GM19468 (cell line): ENCODE data around the gene SRL.
"Not testable (repeated sequence)": the region's sequence is repeated elsewhere in the genome, so short reads cannot be mapped to it uniquely, and the experiment has no call there.

Experiments
- ATAC-seq: cut with Tn5 transposase; IDR thresholded peaks from one replicate; pipeline ENCODE4 v1.9.1; 2021; ENCODE audit warnings: mild to moderate bottlenecking, moderate library complexity, moderate number of reproducible peaks; ENCODE audit not compliant: unreplicated experiment; ENCODE audit errors: extremely low read depth

Gene SRL

DNA sequence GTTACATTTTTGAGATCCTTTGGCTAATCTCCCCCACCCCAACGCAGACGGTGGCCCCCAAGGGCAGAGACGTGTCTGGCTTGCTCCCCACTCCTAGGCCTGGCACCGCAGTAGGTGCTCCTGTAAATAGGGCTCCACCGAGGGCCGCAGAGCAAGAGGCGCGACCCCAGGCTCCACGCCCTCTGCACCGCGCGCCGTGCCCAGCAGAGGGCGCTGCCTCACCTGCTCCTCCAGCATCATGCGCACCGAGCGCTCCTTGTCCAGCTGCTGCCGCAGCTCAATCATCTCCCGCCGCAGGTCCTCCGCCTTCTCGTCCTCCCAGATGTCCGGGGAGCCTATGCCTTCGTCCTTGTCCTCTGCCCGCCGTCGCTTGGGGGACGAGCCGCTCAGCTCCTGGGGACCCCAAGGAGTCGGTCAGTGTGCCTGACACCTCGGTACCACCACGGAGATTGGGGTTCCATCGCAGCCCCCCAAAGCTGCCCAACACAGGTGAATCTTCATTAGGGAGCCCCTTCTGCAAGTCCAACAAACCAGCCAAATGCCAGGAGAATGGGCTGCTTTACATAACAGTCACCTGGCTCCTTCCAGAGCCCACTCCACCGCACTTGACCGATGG lies 19.8 kb upstream of the SRL start:
- no peak for ATAC-seq

DNA sequence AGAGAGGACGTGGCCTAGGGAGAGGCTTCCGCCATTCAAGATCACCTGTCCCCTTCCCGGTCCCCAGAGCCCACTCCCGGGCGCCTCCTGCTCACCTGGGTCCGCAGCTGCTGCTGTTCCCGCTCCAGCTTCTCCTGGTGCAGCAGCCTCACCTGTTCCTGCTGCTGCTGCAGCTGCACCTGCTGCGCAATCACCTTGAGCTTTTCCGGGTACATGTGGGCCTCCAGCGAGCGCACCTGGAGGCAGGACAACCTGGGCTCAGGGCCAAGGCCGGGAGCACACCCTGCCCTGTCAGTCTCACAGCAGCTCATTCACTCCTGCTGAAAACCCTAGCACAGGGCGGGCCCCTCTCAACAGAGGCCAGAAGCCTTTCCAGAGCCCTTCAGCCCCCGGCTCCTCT lies 18.5 kb upstream of the SRL start:
- ATAC-seq: no peak

DNA sequence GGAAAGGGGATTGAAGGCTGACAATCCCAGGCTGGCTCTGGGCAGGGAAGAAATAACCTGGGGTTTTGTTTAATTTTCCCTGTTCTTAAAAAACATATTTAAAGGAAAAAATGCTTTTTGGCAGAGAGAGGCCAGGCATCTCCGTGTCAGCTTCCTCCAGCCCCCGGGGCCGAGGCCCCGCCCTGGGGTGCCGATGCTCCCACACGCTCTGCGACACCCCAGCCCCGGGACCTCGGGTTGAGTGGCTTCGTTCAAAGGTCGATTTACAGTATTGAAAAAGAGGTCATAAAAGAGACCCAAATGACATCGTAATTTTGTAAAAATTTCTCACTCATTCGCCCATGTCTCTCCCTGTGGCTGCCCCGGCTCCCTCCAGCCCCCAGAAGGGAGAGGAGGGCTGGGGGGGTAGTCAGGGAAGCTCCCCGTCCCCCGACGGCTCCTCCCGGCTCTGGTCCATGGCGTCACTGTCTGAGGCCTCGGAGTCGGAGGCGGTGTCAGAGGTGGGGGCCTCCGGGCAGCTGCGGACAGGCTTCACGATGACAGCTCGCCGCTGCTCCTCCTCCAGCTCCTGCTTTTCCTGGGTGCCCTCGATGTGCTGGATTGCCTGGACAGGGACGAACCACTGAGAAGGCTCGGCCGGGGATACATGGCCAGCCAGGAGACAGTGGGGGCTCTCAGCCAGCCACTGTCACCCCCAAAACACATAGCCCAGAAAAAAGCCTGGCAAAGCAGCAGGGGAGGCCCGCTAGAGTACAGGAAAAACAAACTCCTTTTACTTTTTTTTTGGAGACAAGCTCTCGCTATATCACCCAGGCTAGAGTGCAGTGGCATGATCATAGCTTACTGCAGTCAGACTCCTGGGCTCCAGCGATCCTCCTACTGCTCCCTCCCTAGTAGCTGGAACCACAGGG lies 16.0 kb upstream of the SRL start:
- no peak for ATAC-seq

DNA sequence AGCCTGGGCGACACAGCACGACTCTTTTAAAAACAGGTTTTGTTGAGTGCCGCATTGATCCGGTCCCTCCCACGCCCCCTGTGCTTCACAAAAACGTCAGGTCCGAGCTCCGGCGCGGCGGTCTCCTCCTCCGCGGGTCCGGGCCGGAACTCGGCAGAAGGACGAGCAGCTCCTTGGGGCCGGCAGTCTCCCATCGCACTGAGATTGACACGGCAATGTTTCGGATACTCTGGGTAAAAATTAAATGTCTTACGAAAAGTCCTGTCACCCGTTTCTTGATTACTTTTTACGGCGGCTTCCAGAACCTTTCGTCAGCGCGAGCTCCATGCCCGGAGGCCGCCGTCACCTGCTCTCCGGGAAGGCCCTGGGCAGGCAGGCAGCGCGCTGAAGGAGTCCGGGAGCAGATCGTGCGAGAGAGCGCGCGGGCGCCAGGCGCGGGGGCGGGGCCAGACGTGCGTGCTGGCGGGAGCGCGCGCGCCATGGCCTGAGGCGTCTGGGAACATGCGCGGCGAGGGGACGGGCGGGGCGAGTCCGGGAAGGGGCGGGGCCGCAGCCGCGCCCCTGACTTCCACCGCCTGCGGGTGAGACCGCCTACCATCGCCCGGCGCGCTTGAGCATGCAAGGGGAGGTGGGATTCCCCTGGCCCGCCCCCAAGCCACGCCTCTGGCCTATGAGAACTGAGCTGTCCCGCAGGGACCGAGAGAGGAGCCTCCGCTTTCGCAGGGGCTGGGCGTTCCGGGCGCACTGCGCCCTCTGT lies 11.7 kb upstream of the SRL start:
- peak; percentile 87 for ATAC-seq

DNA sequence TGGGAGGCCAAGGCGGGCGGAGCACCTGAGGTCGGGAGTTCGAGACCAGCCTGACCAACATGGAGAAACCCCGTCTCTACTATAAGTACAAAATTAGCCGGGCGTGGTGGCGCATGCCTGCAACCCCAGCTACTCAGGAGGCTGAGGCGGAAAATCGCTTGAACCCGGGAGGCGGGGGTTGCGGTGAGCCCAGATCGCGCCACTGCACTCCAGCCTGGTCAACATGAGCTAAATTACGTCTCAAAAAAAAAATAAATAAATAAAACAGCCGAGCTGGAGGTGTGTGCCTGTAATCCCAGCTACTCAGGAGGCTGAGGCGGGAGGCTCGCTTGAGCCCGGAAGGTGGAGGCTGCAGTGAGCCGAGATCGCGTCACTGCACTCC lies 11.1 kb upstream of the SRL start:
- not testable (repeated sequence) for ATAC-seq

DNA sequence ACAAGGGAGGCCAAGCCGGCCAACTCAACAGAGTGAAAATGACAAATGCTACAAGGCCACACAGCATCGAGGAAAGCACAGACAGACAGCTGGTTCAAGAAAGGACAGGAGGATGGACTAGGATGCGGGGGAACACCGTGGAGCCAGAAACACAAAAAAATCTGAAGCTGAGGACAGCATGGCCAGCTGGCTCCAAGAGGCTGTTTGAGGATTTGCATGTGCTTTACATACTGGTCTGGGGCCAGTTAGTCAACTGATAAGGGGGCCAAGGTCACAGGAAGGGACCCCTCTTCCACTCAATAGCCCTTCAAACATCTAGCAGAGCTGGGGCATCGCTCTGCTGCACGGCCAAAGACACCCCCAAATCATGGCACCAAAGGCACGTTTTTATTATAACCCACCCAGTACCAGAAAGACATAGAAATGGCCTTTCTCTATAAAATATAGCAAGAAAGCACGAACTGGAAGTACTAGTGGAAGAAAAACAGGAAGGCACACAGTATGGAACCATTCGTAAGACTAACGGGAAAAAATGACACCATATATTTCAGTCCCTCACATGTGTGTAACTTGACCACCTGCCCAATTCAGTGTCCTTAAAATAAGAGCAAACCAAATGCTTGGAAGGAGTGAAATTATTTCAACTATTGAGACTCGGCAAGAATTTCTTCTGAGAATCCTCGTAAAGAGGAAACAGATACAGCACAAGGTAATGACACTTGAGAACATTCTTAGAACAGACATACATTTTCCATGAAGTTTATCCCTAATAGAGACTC lies 7.8 kb upstream of the SRL start:
- no peak for ATAC-seq

DNA sequence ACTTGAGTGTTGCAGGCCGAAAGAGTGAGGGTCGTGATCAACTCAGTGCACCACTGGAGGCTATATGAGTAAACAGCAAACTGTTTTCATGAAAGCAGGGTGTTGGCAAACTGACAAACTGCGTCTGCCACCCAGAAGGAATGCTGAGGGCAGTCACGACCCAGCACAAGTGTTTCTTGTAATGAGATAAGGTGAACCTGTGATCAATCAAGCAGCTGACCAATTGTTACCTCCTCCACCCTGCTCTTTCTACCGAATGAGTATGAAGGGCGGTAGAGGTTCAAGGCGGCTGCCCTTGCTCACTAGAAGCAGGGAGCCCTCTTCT lies 5.5 kb upstream of the SRL start:
- ATAC-seq: no peak

DNA sequence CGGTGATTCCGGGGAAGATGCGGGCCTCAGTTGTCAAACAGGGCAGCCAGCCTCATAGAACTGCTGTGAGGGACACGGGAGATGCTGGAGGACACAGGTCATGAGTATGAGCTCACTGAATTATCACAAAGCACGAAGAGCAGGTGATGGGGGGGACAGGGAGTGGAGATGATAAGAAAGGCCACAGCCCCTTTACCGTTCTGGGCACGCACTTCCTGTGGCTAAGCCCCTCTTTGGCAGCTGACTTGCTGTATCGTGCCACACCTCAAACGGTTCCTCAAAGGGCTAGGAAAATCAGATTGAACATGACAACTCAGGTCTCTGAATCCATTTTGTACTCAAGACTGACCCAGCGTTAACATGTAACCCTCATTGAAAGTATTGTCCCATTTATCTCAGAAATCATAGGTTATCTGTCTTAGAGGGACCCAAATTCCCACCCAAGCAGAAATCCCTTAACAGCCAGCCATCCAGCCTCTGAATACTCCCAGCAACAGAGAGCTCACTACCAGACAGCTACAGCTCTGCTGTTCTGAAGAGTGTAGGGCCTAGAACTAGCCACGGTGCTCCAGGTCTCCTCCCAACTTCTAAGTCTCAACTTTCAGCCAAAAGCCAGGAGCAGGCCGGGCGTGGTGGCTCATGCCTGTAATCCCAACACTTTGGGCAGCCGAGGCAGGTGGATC lies 5.0 kb upstream of the SRL start:
- ATAC-seq: no peak

DNA sequence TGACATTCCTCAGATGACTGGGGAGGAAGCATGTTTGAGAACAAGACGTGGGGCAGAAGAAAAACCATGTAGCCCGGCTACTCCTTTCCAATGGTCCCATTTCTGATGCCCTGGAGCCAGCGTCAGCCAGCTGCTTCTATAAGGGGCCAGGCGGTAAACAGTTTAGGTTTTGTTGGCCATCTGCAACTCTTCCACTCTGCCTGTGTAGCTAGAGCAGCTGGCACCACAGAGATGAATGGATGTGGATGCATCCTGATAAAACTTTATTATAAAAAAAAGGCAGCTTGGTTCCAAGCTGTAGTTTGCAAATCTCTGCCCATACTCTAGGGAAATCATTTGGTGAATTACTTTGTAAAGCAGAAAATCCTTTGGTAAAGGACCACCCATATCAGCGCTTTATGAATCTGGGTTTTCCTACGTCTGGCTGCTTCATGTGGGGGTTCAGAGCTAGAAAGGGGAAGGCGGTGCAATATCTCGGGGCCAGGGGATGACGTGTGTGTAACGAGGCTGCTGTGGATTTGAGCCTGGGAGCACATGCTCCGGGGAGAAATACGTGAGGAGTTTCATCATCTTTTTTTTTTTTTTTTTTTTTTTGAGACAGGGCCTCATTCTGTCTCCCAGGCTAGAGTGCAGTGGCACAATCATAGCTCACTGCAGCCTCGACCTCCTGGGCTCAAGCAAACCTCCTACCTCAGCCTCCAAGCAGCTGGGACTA lies 3.4 kb upstream of the SRL start:
- no peak for ATAC-seq

DNA sequence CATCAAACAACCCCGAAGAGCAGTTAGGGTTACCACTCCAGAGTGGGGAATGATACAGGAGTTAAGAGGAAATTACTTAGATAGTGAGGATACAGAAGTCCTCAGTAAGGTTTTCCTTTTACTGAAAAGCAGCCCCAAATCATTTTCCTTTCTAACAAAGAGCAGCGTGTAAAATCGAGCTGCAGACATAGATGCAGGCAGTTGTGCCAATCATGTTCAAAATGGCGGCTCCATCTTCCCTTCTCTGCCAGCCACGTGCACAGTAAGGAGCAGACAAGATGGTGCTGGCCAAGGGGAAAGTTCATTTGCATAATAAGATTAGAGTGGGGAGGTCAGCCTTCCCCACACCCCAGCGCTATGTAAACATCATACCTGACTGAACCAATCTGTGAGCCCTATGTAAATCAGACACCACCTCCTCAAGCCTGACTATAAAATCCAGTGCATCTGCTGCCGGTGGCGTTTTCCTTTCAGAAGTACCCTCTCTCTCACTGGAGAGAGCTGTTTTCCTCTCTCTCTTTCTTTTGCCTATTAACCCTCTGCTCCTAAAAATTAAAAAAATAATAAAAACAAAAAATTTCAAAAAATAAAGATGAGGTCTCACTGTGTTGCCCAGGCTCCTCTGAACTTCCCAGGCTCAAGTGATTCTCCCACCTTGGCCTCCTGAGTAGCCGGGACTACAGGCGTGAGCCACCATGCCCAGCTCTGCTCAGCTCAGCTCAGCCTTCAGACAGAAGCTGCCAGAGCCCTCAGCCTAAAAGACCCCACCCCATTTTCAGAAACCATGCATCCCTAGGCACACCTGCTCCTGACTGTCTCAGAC lies 2.6 kb upstream of the SRL start:
- ATAC-seq: no peak

DNA sequence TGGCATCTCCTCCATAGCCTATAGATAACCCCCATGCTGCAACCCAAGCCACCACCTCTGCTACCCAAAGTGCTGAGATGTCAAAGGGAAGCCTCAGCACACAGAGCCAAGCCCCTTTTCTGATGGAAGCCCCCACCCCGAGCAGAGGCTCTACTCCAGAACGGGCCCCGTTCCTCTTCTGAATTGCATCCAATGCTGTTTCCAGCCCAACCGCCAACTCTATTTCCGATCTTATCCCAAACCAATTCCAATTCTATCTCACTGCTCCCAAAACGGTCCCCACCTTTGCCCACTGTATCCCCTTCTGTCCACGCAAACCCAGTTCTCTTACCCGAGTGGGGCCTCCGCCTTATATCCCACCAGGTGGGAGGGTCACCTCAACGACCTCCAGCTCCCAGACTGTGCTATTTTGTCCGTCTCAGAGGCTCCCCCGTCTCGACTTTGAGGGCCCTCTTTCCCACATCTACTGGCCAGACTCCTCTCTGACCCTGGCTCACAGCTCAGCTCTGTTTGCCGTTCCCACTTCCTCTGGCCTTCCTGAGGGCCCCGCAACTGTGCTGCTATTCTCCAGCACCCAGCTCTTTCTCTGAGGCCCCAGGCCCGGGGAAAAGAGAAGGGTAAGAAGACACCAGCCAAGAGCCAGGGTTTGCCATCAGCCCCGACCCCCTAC lies 487 bp downstream of the SRL start:
- no peak for ATAC-seq

DNA sequence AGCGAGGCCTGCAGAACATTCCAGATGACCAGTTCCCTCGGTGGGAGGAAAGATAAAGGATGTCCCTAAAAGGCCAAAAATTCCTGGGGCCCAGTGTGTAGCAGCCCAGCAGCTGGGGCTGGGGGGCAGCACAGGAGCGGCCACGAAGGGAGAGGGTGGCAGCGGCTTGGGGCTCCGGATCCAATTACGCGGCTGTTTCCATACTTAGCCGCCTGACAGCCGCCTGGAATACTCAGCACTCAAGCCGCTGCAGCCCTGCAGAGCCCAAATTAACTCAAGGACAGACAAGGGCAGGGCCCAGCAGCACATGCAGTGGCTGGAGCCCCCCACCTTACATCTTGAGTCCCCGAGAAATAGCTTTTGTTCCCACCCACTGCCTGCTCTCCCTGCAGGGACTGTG lies 1.3 kb downstream of the SRL start:
- ATAC-seq: no peak

DNA sequence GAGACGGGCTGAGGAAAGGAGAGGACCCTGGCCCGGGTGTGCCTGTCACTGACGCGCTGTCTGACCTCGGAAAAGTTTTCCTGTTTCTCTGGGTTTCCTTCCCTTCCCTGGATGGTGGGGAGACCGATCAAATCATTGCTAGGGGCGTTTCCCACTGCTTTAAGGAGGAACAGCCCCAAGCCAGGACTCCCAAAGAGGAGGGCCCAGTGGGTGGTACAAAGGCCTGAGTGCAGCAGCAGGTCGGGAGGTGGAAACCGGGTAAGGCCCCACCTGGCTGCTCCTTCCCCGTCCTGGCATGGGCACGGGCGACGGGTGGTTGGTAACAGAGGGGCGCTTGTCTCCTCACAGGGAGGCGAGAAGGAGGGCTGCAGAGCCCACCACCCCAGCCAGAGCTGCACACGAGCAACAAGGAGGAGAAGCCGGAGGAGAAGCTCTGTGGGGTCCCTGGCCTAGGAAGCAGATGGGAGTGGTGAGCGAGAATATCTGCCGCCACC lies 2.2 kb downstream of the SRL start:
- no peak for ATAC-seq

DNA sequence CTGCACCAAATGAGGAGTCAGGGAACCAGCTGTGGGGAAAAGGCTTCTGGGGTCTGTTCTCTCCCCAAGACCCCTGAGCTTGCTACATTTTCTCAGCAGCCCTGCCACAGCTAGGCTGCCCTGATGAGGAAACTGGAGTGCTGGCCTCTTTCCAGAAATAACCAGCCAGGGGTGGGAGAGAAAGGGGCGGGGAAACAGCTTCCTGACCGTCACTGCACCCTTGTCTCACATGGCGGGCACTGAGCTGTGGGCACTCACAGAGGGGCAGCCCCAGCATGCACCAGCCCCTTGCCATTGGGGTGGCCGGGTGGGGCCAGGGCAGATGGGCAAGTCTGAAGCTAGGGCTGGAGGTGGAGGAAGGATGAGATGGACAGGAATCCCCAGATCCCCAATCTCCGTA lies 2.9 kb downstream of the SRL start:
- ATAC-seq: no peak

DNA sequence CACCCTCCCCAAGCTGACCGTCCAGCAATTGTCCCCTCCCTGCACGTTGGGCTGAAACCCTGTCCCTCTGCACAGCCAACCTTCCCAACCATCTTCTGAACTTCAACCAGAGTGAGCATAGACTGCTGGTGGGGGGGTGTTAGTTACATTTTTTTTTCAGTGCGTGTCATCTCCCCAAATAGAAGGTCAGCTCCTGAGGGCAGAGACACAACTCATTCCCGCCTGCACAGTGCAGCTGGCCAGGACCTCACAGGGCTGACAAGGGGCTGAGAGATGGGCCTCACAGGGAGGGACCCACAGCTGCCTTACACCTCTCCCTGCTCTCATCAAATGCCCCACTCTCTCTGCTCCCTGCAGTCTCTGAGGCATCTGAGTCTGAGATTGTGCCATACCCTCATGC lies 8.4 kb downstream of the SRL start:
- ATAC-seq: no peak

DNA sequence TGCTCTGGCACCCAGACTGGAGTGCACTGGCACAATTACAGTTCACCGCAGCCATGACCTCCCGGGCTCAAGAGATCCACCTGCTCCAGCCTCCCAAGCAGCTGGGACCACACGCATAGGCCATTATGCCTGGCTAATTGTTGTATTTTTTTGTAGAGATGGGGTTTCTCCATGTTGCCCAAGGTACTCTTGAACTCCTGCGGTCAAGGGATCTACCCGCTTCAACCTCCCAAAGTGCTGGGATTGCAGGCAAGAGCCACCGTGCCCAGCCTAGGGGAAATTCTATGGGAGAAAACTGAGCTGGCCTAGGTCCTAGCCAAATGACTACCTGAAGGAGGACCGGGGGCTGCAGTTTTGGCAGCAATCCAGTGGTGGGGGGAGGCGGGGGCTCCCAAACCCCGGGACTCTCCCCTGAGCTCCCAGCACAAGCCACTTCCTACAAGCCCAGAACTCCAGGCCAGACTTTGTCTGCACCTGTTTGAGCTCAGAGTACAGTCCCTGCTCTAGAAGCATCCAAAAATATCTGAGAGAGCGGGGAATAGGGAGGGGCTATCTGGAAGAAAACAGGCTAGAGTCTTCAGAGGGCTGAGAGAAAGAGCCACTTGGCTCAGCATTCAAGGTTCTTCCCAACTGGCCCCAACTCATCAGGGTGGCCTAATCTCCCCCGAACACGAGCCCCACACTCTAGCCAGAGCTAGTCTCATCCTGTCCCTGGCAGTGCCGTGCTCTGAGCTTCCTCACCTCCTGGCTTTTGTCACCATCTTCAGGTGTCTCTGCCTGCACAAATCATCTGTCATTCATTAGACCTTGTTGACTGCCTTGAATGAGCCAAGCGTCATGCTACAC lies 9.1 kb downstream of the SRL start:
- ATAC-seq: no peak

DNA sequence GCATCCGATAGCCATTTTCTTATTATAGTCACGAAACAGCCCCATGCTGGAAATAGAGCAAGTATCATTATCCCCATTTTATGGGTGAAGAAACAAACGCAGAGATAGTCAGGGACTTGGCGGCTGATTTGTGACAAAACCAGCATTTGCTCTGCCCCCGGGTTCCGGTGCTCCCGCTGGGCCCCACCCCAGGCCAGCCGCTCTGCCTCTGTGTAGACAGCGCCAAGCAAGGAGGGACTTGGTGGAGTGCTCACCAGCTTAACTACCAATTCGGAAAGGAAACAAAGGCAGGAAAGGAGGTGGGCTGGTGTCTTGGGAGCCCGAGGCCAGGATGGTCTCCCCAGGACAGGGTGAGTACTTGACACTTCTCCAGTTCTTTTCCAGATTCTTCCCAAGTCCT lies 10.0 kb downstream of the SRL start:
- no peak for ATAC-seq
